Esophagus squamous epithelium (tissue), 4 donors: Measurements from ENCODE around the gene DENND4A.

ENCODE experiments used
- POLR2A ChIP-seq, 4 donors: fragments of 450-650 bp; IDR thresholded peaks; one replicate each; pipeline ENCODE4 v1.6.1; 2017; ENCODE audit warnings: antibody characterized with exemption in 4 of 4, mild to moderate bottlenecking in 4 of 4, moderate library complexity in 3 of 4
- TF ChIP-seq, protein P1 (sequence below), 6 experiments: fragments of 450-650 bp in 4 of 6; fragments of 200-600 bp in 2 of 6; sonication (generic) in 2 of 6; IDR thresholded peaks; one replicate each; pipeline ENCODE4 v1.5.1; 2016 to 2019; ENCODE audit warnings: antibody characterized with exemption in 6 of 6, mild to moderate bottlenecking in 4 of 6, moderate library complexity in 4 of 6

DNA sequence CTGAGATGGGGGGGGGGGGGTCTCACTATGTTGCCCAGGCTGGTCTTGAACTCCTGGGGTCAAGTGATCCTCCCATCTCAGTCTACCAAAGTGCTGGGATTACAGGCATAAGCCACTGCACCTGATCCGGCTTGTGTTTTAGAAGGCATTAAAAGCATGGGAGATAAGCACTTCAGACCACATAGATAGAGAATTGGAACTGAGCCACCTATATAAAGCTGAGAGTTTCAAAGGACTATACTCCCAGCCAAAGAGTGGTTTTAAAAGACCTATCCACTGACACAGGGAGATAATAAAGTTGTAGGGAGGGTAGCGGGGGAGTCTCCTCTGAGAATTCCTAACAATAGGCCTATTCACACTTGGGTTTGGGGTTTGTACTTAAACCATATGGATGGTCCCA is 34.8 kb downstream of the DENND4A start:
- TF ChIP-seq, protein P1, sequence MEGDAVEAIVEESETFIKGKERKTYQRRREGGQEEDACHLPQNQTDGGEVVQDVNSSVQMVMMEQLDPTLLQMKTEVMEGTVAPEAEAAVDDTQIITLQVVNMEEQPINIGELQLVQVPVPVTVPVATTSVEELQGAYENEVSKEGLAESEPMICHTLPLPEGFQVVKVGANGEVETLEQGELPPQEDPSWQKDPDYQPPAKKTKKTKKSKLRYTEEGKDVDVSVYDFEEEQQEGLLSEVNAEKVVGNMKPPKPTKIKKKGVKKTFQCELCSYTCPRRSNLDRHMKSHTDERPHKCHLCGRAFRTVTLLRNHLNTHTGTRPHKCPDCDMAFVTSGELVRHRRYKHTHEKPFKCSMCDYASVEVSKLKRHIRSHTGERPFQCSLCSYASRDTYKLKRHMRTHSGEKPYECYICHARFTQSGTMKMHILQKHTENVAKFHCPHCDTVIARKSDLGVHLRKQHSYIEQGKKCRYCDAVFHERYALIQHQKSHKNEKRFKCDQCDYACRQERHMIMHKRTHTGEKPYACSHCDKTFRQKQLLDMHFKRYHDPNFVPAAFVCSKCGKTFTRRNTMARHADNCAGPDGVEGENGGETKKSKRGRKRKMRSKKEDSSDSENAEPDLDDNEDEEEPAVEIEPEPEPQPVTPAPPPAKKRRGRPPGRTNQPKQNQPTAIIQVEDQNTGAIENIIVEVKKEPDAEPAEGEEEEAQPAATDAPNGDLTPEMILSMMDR (IDR thresholded peaks at IDR 0.05) = no peak
- TF ChIP-seq POLR2A (IDR thresholded peaks at IDR 0.05) = no peak
